ENCODE measurements around the gene EPHB1.

DNA sequence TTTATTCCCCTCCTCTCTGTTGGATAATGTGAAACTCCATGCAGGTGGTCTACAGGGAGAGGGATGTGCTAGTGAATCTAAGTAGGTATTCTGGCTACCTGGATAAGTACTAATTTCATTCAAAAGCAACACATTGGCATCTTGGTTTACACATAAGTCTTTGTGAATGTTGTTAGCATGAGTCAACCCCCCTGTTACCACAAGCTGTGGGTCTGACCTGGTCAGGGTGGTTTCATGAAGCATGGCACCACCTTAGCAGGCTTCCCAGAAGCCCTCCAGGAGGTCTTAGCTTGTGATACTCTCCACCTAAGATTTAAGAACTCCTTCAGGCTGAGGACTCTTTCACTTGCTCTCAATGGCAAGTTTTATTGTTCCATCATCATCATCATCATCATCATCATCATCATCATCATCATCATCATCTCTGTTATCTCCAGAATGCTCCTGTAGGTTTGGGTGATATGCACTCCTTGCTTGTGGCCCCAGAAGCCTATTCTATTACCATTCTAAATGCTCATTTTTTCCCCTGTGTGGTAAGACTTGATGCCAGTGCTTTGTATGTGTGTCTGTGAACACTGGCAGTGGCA is 62.8 kb downstream of the EPHB1 start:
- TF ChIP-seq CTCF (IDR thresholded peaks at IDR 0.05) (no peak), POLR2A (IDR thresholded peaks at IDR 0.05) (no peak)

All from esophagus squamous epithelium (tissue), 4 donors.